HG03280 (cell line): ENCODE data around the gene MELTF.

Source experiments
- ATAC-seq: cut with Tn5 transposase; IDR thresholded peaks from one replicate; pipeline ENCODE4 v1.9.1; 2021; ENCODE audit warnings: mild to moderate bottlenecking, moderate library complexity; ENCODE audit not compliant: unreplicated experiment

The MELTF gene

GRCh38 chr3:197010556-197011351 lies 18.9 kb downstream of the MELTF start:
- no peak for ATAC-seq

DNA sequence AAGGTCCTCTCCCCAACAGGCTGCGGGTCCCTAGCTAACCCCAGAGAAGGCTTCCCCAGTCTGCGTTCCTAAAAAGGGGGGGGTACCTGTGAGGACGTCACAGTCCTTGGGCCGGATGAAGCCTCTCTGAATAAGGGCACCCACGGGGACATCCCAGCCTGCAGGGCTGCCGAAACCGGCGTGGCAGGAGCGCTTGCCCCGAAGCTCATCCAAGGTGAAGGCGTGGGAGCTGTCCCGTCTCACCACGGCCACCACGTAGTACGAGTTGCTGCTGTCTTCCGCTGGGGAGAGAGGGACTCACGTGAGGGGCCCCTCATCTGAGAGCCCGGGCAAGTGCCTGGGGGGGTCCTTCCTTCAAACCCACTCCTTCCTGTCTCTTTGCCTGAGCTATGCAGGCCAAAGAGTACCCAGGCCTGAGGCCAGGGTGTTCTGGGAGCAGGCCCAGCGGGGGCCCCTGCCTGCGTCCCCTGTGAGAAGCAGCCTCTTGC lies 20.0 kb downstream of the MELTF start:
- ATAC-seq = no peak

DNA sequence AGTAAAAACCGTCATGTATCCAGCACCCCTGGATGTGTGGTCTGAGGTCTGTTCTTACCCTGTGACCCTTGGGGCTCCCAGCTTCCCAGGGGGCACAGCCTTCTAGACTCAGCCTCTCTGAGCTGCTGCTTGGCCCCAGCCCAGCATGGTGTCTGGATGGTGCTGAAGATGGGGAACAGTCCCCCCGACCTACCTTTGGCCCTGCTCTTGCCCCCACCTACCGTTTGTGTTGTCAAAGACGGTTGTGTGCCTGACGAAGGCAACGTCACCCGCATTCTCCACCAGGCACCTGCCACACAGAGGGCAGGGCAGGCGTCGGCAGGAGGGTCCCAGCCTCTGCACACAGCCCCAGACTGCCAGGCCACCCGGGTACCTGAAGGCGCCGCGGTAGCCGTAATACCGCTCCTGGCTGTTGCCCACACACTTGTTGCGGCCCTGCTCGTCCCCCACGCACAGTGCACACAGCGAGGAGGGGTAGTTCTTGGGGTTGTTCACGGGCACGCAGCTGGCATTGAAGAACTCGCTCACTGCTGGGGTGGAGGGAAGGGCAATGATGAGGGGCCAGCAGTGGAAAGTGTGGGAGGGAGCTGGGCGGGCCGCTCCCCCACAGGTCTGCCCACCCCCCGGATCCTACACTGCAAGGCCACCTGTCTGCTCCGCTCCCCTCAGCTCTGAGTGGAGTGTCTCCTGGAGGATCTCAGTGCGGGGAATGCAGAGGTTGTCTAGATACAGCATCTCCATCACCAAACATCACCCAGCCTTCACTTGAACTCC lies 21.0 kb downstream of the MELTF start:
- no peak for ATAC-seq

GRCh38 chr3:197007953-197008352 lies 21.7 kb downstream of the MELTF start:
- no peak for ATAC-seq

DNA sequence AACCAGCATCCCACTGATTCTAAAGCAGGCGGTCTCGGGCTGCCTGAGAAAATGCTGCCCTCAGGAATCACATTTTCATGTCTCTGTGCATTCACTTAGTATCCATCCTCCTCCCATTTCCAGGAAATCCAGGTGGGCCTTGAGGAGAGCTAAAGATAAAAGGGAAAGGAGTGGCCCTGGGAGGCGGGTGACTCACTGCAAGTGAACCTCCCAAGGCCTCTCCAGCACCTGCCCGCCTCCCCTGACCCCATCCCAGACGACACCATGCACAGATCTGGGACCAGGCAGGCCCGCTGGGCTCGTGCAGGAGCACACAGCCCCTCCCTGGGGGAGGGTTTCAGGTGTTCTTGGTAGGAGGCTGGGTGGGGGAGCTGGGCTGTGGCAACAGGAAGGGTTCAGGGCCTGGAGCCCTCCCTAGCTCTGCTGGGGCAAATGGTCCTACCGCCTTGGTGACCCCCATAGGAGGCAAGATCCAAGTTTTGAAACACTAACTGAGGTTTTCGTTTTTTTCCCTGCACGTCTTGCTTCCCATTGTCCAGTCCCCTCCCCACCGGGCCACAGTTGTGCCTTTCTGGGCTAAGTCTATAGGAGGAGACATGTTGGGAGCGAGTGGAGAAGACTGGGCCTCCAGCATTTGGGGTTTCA lies 22.2 kb downstream of the MELTF start:
- no peak for ATAC-seq

GRCh38 chr3:197006860-197007259 lies 22.8 kb downstream of the MELTF start:
- ATAC-seq = no peak

GRCh38 chr3:197006446-197006845 lies 23.2 kb downstream of the MELTF start:
- no peak for ATAC-seq

GRCh38 chr3:197003461-197004385 lies 25.9 kb downstream of the MELTF start:
- ATAC-seq = peak; percentile 14

- ATAC-seq = peak; percentile 72
These were observed 26.7 kb downstream of the MELTF start for GRCh38 chr3:197002701-197003454.

DNA sequence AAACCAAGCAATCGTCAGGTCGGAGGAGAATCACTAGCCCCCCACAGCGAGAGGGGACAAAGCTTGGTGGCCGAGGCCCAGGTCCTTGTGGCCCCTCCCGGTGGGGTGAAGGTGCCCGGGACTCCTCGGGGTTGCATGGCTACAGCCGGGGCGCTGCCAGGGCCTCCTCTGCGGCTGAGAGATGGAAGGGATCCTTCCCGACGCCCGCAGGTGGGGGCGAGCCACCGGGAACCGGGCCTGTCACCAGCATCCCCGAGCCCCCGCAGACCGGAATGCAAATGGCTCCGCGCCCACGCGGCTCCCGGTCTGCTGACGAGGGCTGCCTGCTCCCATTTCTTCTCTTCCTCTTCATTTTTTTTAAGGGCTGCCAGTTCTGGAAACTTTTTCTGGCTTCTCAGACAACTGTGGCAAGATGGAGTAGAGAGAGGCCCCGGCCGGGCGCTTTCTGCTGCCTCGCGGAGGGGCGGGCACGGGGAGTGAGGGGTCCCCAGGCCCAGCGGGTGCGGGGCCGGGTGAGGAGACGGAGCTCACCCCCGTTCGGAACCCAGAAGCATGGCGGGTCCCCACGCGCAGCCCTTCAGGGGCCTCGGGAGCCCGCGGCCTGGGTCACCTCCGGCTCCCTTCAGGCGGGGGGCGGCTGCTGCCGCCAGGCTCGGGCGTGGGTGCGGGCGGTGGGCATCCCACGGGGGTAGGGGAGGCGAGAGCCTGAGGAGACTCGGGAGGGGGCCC lies 27.5 kb downstream of the MELTF start:
- peak; percentile 13 for ATAC-seq

GRCh38 chr3:197001106-197001971 lies 28.3 kb downstream of the MELTF start:
- no peak for ATAC-seq

GRCh38 chr3:197000211-197000610 lies 29.4 kb downstream of the MELTF start:
- no peak for ATAC-seq

GRCh38 chr3:196998966-196999760 lies 30.5 kb downstream of the MELTF start:
- no peak for ATAC-seq

GRCh38 chr3:196997311-196997710 lies 32.3 kb downstream of the MELTF start:
- ATAC-seq = no peak

GRCh38 chr3:196996454-196997265 lies 33.0 kb downstream of the MELTF start:
- ATAC-seq = no peak

DNA sequence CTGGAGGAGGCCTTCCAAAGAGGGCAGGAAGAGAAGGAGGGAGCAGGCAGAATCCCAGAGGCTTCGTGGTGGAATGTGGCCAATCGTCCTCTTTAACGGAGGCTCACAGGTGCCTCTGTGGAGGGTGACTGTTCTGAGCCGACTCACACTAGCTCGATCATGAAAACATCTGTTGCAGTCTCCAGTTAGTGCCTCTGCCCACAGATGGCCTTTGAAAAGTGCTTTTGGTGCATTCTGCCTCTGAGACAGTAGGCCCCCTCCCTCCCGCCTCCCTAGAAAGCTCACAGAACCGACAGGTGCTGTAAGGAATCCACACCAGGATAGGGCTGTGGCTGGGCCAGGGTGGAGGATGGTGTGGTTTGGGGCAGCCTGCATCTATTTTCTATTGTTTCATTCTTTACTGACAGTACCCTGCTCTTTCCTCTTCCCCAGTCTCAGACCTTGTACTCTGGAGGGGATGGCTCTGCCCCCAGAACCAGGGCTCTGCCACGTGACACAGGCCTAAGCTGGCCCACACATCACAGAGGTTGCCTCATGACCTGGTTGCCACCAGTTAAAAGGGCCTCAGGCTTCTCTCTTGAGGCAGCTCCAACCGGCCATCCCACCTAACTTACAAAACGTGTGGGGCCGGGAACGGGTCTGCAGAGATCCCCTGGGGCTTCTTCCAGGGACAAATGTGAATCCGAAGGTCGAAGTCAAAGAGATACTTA lies 33.8 kb downstream of the MELTF start:
- no peak for ATAC-seq
